ENCODE results near the gene SMIM41.

GRCh38 chr12:52151153-52151836, 71.8 kb downstream of the SMIM41 start:
- TF ChIP-seq CTCF (IDR thresholded peaks at IDR 0.05): no peak
- no peak for TF ChIP-seq POLR2AphosphoS5 (IDR thresholded peaks at IDR 0.05)
